Measurements from ENCODE around the gene IFNW1.

The IFNW1 gene

GRCh38 chr9:21165516-21165915, 23.9 kb upstream of the IFNW1 start:
- no peak for DNase-seq
- TF ChIP-seq CTCF (IDR thresholded peaks at IDR 0.05; ENCODE audit: low read depth, low read length, missing control alignments): no peak
- Histone ChIP-seq H3K27ac (no peak overlapping the region), H3K36me3 (replicated peaks) (no peaks in the 10 kb centered on the region), H3K27me3 (replicated peaks) (no peaks in the 10 kb centered on the region), H3K4me3 (ENCODE audit: low read depth, low read length) (no peak overlapping the region)
- in situ Hi-C loops (cut with HindIII; ENCODE audit: low pct_ligation_motif_present, low sequenced_read_pairs): no loop called here

- TF ChIP-seq CTCF (IDR thresholded peaks at IDR 0.05; ENCODE audit: low read depth, low read length, missing control alignments): no peak
- no peak overlapping the region for H3K27ac ChIP-seq
- no peaks in the 10 kb centered on the region for H3K27me3 ChIP-seq (replicated peaks)
- no peak overlapping the region for H3K4me3 ChIP-seq (ENCODE audit: low read depth, low read length)
- no peaks in the 10 kb centered on the region for H3K36me3 ChIP-seq (replicated peaks)
- peak; percentile 74 for DNase-seq
- in situ Hi-C loops (cut with HindIII; ENCODE audit: low pct_ligation_motif_present, low sequenced_read_pairs): no loop called here
Measured at GRCh38 chr9:21160178-21160577, 18.5 kb upstream of the IFNW1 start.

- in situ Hi-C loops (cut with HindIII; ENCODE audit: low pct_ligation_motif_present, low sequenced_read_pairs): no loop called here
- peak; percentile 44 for DNase-seq
Measured at GRCh38 chr9:21155501-21155900, 13.9 kb upstream of the IFNW1 start.

GRCh38 chr9:21154018-21154608, 12.5 kb upstream of the IFNW1 start:
- no peaks in the 10 kb centered on the region for H3K27me3 ChIP-seq (replicated peaks)
- peak; percentile 53 for TF ChIP-seq CTCF (IDR thresholded peaks at IDR 0.05; ENCODE audit: low read depth, low read length, missing control alignments)
- DNase-seq: peak; percentile 64
- no peak overlapping the region for H3K4me3 ChIP-seq (ENCODE audit: low read depth, low read length)
- H3K27ac ChIP-seq: no peak overlapping the region
- in situ Hi-C loops (cut with HindIII; ENCODE audit: low pct_ligation_motif_present, low sequenced_read_pairs): no loop called here
- no peaks in the 10 kb centered on the region for H3K36me3 ChIP-seq (replicated peaks)

More at GRCh38 chr9:21155501-21155900, 13.9 kb upstream of the IFNW1 start:
- Histone ChIP-seq H3K36me3 (replicated peaks) (no peaks in the 10 kb centered on the region), H3K27me3 (replicated peaks) (no peaks in the 10 kb centered on the region), H3K4me3 (ENCODE audit: low read depth, low read length) (no peak overlapping the region), H3K27ac (no peak overlapping the region)
- TF ChIP-seq CTCF (IDR thresholded peaks at IDR 0.05; ENCODE audit: low read depth, low read length, missing control alignments): no peak

- no peaks in the 10 kb centered on the region for H3K36me3 ChIP-seq (replicated peaks)
- H3K27ac ChIP-seq: no peak overlapping the region
- in situ Hi-C loops (cut with HindIII; ENCODE audit: low pct_ligation_motif_present, low sequenced_read_pairs): no loop called here
- TF ChIP-seq CTCF (IDR thresholded peaks at IDR 0.05; ENCODE audit: low read depth, low read length, missing control alignments): no peak
- DNase-seq: peak; percentile 60
- no peaks in the 10 kb centered on the region for H3K27me3 ChIP-seq (replicated peaks)
- H3K4me3 ChIP-seq (ENCODE audit: low read depth, low read length): no peak overlapping the region
Measured at GRCh38 chr9:21153336-21154017, 11.8 kb upstream of the IFNW1 start.
